Transverse colon (tissue), 4 donors: Measurements from ENCODE around the gene SPRR1A. TPM values are rescaled to one million over a fixed set of nuclear protein-coding genes. Genes with fewer than 3 reads are reported as not detected.

Source experiments
- DNase-seq: peaks from one replicate; pipeline ENCODE4 v3.0.0-alpha.2; 2019
- H3K27ac ChIP-seq, 4 donors: fragments of 200-600 bp; sonication (generic); 2 replicates each; pipeline ENCODE4 v1.5.1; 2016 to 2018; ENCODE audit warnings: inconsistent platforms in 4 of 4
- H3K27me3 ChIP-seq: fragments of 200-600 bp; sonication (generic); 2 replicates; pipeline ENCODE4 v1.5.1; 2017; ENCODE audit warnings: inconsistent platforms
- H3K36me3 ChIP-seq, 4 donors: fragments of 200-600 bp; sonication (generic); 2 replicates each; pipeline ENCODE4 v1.5.1; 2017 to 2019; ENCODE audit warnings: inconsistent platforms in 4 of 4
- H3K4me1 ChIP-seq, 4 donors: fragments of 200-600 bp; sonication (generic); 2 replicates each; pipeline ENCODE4 v1.5.1; 2017 to 2020; ENCODE audit warnings: inconsistent platforms in 4 of 4
- H3K4me3 ChIP-seq, 4 donors: fragments of 200-600 bp; sonication (generic); 1 replicate in 1 of 4; 2 replicates in 3 of 4; pipeline versions ENCODE4 v1.5.1 to v1.6.1; 2017 to 2019; ENCODE audit warnings: inconsistent platforms in 4 of 4
- H3K9me3 ChIP-seq, 2 donors: fragments of 200-600 bp; sonication (generic); 2 replicates each; pipeline ENCODE4 v1.5.1; 2017 to 2019; ENCODE audit warnings: inconsistent platforms in 2 of 2
- CTCF ChIP-seq, 5 experiments: fragments of 200-600 bp in 3 of 5; fragments of 450-650 bp in 2 of 5; sonication (generic) in 3 of 5; IDR thresholded peaks; 1 replicate in 2 of 5; 2 replicates in 3 of 5; pipeline ENCODE4 v1.5.1; 2016 to 2017; ENCODE audit warnings: antibody characterized with exemption in 5 of 5, inconsistent platforms in 3 of 5, mild to moderate bottlenecking in 2 of 5, moderate library complexity in 1 of 5
- EP300 ChIP-seq: sonication (generic); formaldehyde crosslinking; IDR thresholded peaks from one replicate; pipeline ENCODE4 v1.6.1; 2017; ENCODE audit warnings: antibody characterized with exemption, low read depth
- POLR2A ChIP-seq: fragments of 450-650 bp; IDR thresholded peaks from one replicate; pipeline ENCODE4 v1.6.1; 2016; ENCODE audit warnings: antibody characterized with exemption, mild to moderate bottlenecking, moderate library complexity
- POLR2AphosphoS5 ChIP-seq, 3 donors: sonication (generic); formaldehyde crosslinking; IDR thresholded peaks; one replicate each; pipeline ENCODE4 v1.6.1; 2016; ENCODE audit warnings: antibody characterized with exemption in 3 of 3
- WGBS, 2 donors: methylation state at CpG; one replicate each; pipeline ENCODE4 v1.1.5; 2018; ENCODE audit warnings: low coverage in 1 of 2; 5-methylcytosine and 5-hydroxymethylcytosine counted together
- in situ Hi-C, 4 donors: fragments of 200-750 bp; cut with MboI; loops; one replicate each; pipeline versions ENCODE4 v1.15.0 to v1.15.1; 2017; ENCODE audit warnings: low sequenced_read_pairs in 3 of 4, low pct_ligation_motif_present in 1 of 4, low pct_unique_long_range_greater_than_20kb in 1 of 4
- intact Hi-C: fragments of 100-400 bp; cut with DNase I; formaldehyde crosslinking; loops from one replicate; pipeline ENCODE4 v1.15.1; 2023; ENCODE audit warnings: low total_unique reads
- total RNA-seq, 4 donors: library from RNA; depleted of rRNA; stranded (reverse); fragments of >200 nt; gene quantifications; one replicate each; pipeline ENCODE4 v1.1.0, GENCODE V29; 2016

SPRR1A gene
- total RNA-seq, 4 donors from 2014 or later = not detected

- in situ Hi-C loops (no loop called here), intact Hi-C loops (no loop called here)
- Histone ChIP-seq H3K27ac (no peak overlapping the region), H3K4me1 (no peaks in the 10 kb centered on the region), H3K9me3 (no peaks in the 10 kb centered on the region), H3K4me3 (no peak overlapping the region), H3K27me3 (no peaks in the 10 kb centered on the region), H3K36me3 (no peaks in the 10 kb centered on the region)
- 40 to 67% methylated on average over 2 to 10 of the region's 10 CpGs for WGBS, 2 donors
- TF ChIP-seq POLR2A (no peak), CTCF (IDR thresholded peaks at IDR 0.05) (no peak), EP300 (no peak), POLR2AphosphoS5 (IDR thresholded peaks at IDR 0.05) (no peak)
- no peak for DNase-seq
These were observed 23.3 kb upstream of the SPRR1A start for GRCh38 chr1:152960452-152961044.

- Histone ChIP-seq H3K4me1 (no peaks in the 10 kb centered on the region), H3K27me3 (no peaks in the 10 kb centered on the region), H3K36me3 (no peaks in the 10 kb centered on the region), H3K4me3 (no peak overlapping the region), H3K27ac (no peak overlapping the region), H3K9me3 (no peaks in the 10 kb centered on the region)
- TF ChIP-seq EP300 = no peak
- TF ChIP-seq POLR2A = no peak
- no peak for TF ChIP-seq CTCF (IDR thresholded peaks at IDR 0.05)
- TF ChIP-seq POLR2AphosphoS5 (IDR thresholded peaks at IDR 0.05) = no peak
- intact Hi-C loops = no loop called here
- in situ Hi-C loops = no loop called here
- WGBS, 2 donors = 71 to 72% methylated on average over 3 to 7 of the region's 7 CpGs
- no peak for DNase-seq
These were observed 22.5 kb upstream of the SPRR1A start for GRCh38 chr1:152961226-152961891.

GRCh38 chr1:152962876-152963415 lies 20.9 kb upstream of the SPRR1A start:
- intact Hi-C loops = no loop called here
- no peaks in the 10 kb centered on the region for H3K36me3 ChIP-seq
- WGBS, 2 donors = 84% methylated on average over 2 of the region's 2 CpGs; no CpG with 5 or more reads in 1 of the 2 donors

More at GRCh38 chr1:152962876-152963415, 20.9 kb upstream of the SPRR1A start:
- no peak for DNase-seq
- no peaks in the 10 kb centered on the region for H3K9me3 ChIP-seq
- H3K4me1 ChIP-seq = no peaks in the 10 kb centered on the region
- in situ Hi-C loops = no loop called here
- H3K27me3 ChIP-seq = no peaks in the 10 kb centered on the region
- TF ChIP-seq CTCF (IDR thresholded peaks at IDR 0.05) (no peak), POLR2AphosphoS5 (IDR thresholded peaks at IDR 0.05) (no peak), EP300 (no peak), POLR2A (no peak)
- no peak overlapping the region for H3K4me3 ChIP-seq
- H3K27ac ChIP-seq = no peak overlapping the region
